ENCODE measurements around the gene CALM1. TPM values are rescaled to one million over a fixed set of nuclear protein-coding genes. Genes with fewer than 3 reads are reported as not detected.

The CALM1 gene
- total RNA-seq, 3 donors from 2014 or later, result 610 to 985 (median 822) TPM

DNA sequence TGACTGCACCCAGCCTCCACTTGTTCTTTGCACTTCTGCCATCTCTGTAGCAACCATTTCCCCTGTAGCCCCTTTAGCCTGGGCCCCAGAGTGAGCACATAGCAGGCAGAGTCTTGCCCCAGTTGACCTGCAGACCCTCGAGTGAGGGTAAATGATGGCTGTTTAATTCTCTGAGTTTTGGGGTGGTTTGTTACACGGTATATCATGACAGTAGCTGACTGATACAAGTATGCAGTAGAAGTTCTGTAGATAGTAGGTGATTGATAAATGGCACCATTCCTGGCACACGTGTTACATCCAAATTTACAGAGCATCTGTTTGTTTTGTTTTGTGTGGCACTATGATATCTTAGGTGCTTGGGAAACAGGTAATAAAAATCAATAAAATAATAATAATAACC is 32.4 kb downstream of the CALM1 start:
- intact Hi-C loops (cut with DNase I, micrococcal nuclease), result no loop called here
- ATAC-seq, result no peak
- H3K36me3 ChIP-seq (ENCODE audit: low read depth), result no peaks in the 10 kb centered on the region

DNA sequence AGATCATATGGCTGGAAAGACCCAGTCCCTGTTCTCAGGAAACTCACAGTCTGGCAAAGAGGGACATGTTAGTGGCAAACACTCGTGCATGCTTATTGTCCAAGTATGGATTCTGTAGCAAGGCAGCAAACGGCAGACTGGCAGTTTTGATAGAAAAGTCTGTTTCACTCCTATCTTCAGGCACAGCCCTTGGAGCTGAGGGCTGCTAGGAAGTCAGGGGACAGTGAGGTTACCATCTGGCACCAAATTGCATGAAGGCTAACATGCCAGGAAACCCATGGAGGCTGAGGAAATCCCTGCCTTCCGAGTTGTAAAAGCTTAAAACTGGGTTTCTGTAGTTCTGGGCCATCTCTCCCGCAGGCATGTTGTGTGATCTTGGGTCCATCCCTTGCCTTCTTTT is 32.9 kb downstream of the CALM1 start:
- TF ChIP-seq, protein P1, sequence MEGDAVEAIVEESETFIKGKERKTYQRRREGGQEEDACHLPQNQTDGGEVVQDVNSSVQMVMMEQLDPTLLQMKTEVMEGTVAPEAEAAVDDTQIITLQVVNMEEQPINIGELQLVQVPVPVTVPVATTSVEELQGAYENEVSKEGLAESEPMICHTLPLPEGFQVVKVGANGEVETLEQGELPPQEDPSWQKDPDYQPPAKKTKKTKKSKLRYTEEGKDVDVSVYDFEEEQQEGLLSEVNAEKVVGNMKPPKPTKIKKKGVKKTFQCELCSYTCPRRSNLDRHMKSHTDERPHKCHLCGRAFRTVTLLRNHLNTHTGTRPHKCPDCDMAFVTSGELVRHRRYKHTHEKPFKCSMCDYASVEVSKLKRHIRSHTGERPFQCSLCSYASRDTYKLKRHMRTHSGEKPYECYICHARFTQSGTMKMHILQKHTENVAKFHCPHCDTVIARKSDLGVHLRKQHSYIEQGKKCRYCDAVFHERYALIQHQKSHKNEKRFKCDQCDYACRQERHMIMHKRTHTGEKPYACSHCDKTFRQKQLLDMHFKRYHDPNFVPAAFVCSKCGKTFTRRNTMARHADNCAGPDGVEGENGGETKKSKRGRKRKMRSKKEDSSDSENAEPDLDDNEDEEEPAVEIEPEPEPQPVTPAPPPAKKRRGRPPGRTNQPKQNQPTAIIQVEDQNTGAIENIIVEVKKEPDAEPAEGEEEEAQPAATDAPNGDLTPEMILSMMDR (IDR thresholded peaks at IDR 0.05), result no peak
- ATAC-seq, result no peak

More for the DNA sequence above, 32.4 kb downstream of the CALM1 start:
- no peaks in the 10 kb centered on the region for H3K4me1 ChIP-seq (ENCODE audit: low read depth)
- DNase-seq, result no peak
- TF ChIP-seq, protein P1 (IDR thresholded peaks at IDR 0.05), result no peak
- H3K9me3 ChIP-seq, result no peaks in the 10 kb centered on the region
- H3K4me3 ChIP-seq, result no peak overlapping the region

DNA sequence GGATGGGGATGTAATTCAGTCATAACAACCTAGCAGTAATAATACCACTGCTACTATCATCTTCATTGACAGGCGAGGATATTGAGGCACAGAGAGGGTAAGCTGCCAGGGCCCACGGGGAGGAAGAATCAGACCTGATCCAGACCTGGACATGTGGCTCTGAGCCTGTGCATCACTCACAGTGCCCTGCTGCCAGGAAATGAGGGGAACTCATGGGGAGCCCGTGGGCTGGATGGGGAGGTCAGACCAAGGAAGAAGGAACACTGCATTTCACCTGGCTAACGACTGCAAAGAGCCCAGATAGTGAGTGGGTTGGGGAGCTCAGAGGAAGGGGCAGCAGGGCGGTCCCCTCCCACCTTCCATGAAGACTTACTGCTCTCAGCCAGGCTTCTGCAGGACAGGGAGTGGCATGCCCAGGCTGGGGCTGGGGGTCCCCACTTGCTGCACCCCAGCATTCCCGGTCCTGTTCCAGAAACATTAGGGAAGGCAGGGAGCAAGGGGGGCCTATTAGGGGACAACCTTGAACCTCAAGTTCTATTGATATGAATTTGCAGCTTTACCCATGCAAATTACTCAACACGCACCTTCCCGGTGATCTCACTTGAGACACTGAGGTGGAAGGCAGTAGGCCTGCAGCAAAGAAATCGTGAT is 37.7 kb downstream of the CALM1 start:
- intact Hi-C loops (cut with DNase I, micrococcal nuclease), result no loop called here
- Histone ChIP-seq H3K4me1 (ENCODE audit: low read depth) (no peaks in the 10 kb centered on the region), H3K4me3 (no peak overlapping the region), H3K36me3 (ENCODE audit: low read depth) (no peaks in the 10 kb centered on the region), H3K9me3 (no peaks in the 10 kb centered on the region)
- TF ChIP-seq, protein P1 (IDR thresholded peaks at IDR 0.05), result no peak
- no peak for ATAC-seq
- no peak for DNase-seq

More for the DNA sequence above, 32.9 kb downstream of the CALM1 start:
- H3K36me3 ChIP-seq (ENCODE audit: low read depth), result no peaks in the 10 kb centered on the region
- intact Hi-C loops (cut with DNase I, micrococcal nuclease), result no loop called here
- no peaks in the 10 kb centered on the region for H3K9me3 ChIP-seq
- H3K4me1 ChIP-seq (ENCODE audit: low read depth), result no peaks in the 10 kb centered on the region
- H3K4me3 ChIP-seq, result no peak overlapping the region
- no peak for DNase-seq

DNA sequence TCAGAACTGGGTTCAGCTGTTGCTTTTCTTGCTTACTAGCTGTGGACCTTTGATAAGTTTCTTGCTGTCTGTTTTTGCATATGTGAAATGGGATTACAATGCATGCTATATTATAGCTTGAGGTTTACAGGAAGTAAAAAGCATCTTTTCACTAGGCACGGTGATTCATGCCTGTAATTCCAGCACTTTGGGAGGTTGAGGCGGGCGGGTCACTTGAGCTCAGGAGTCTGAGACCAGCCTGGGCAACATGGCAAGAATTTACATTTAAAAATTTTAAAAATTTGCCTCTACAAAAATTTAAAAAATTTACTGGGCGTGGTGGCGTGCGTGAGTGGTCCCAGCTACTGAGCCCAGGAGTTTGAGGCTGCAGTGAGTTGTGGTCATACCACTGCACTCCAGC is 42.0 kb downstream of the CALM1 start:
- intact Hi-C loops (cut with DNase I, micrococcal nuclease), result no loop called here
- H3K9me3 ChIP-seq, result no peaks in the 10 kb centered on the region

DNA sequence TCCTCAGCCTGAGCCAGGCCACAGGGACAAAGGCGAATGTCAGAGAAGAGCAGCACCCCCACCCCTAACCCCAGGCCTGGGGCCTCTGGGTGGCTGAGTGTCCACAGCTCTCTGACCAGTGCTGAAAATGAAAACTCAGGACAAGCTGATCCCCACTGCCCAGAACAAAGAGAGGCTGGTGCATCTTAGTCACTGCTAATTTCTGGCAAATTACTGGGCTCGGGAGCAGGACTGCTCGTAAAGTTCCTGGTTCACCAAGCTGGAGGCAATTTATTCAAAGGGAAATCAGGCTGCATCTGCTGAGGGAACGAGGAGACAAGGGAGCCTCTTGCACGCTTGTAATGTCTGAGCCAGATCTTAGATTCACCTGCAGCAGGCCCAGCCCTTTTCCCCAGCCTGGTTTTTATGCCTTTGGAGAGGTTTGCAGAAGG is 43.2 kb downstream of the CALM1 start:
- no peak for ATAC-seq
- TF ChIP-seq, protein P1 (IDR thresholded peaks at IDR 0.05), result no peak
- no peaks in the 10 kb centered on the region for H3K36me3 ChIP-seq (ENCODE audit: low read depth)
- DNase-seq, result no peak
- H3K4me1 ChIP-seq (ENCODE audit: low read depth), result no peaks in the 10 kb centered on the region
- intact Hi-C loops (cut with DNase I, micrococcal nuclease), result no loop called here
- no peak overlapping the region for H3K4me3 ChIP-seq
- no peaks in the 10 kb centered on the region for H3K9me3 ChIP-seq

More for the DNA sequence above, 42.0 kb downstream of the CALM1 start:
- no peak overlapping the region for H3K4me3 ChIP-seq
- no peaks in the 10 kb centered on the region for H3K36me3 ChIP-seq (ENCODE audit: low read depth)
- TF ChIP-seq, protein P1 (IDR thresholded peaks at IDR 0.05), result no peak
- DNase-seq (no peak), ATAC-seq (no peak)
- H3K4me1 ChIP-seq (ENCODE audit: low read depth), result no peaks in the 10 kb centered on the region

Data from mucosa of descending colon (tissue), 3 donors.